ENCODE measurements around the gene XYLT1. TPM values are rescaled to one million over a fixed set of nuclear protein-coding genes. Genes with fewer than 3 reads are reported as not detected.

Gene XYLT1
- total RNA-seq, 1 donor from 2014 or later: 1.6 TPM

- DNase-seq (ENCODE audit: low read depth): no peak
- no peak overlapping the region for H3K4me3 ChIP-seq (ENCODE audit: low read depth, low read length)
- no peak for TF ChIP-seq CTCF (IDR thresholded peaks at IDR 0.05; ENCODE audit: insufficient read depth, low read length, poor library complexity, severe bottlenecking)
- H3K27me3 ChIP-seq (ENCODE audit: control insufficient read depth, insufficient read depth, low read length): no peaks in the 10 kb centered on the region
- no peaks in the 10 kb centered on the region for H3K36me3 ChIP-seq (ENCODE audit: control insufficient read depth, insufficient read depth, low read length)
Observed at GRCh38 chr16:17282247-17282646, 188.5 kb downstream of the XYLT1 start.

DNA sequence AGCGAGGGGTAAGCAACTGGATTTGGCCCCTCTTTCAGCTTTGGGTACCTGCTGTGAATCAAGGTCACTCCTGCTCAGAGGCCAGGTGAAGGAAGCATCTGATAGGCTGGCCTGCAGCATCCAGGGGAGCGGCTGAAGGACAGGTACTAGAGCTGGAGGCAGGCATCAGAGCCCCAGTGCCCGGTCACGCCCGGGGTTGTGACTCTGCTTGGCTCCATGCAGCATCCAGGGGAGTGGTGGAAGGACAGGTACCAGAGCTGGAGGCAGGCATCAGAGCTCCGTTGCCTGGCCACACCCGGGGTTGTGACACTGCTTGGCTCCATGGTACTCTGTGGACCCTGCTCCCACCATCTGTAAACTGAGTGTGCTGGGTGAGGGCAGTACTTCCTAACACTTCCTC is 189.7 kb downstream of the XYLT1 start:
- Histone ChIP-seq H3K27me3 (ENCODE audit: control insufficient read depth, insufficient read depth, low read length) (no peaks in the 10 kb centered on the region), H3K36me3 (ENCODE audit: control insufficient read depth, insufficient read depth, low read length) (no peaks in the 10 kb centered on the region), H3K4me3 (ENCODE audit: low read depth, low read length) (no peak overlapping the region)
- no peak for TF ChIP-seq CTCF (IDR thresholded peaks at IDR 0.05; ENCODE audit: insufficient read depth, low read length, poor library complexity, severe bottlenecking)
- no peak for DNase-seq (ENCODE audit: low read depth)

DNA sequence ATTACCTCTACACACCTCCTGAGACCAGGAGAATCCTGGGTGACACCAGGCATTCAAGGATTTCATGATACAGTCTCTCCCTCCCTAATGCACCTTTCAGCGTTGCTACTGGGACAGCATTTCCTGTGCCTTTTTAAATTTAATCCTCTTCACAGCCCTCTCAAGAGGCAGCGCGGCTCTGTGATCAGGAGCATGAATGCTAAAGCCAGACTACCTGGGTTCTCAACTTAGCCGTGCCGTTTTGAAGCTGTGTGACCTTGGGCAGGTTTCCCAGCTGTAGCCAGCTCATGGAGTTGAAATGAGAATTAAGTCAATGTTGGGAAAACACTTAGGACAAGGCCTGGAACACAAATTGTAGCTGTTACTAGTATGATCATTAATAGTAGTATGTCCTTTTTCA is 191.8 kb downstream of the XYLT1 start:
- no peak for TF ChIP-seq CTCF (IDR thresholded peaks at IDR 0.05; ENCODE audit: insufficient read depth, low read length, poor library complexity, severe bottlenecking)
- no peak for DNase-seq (ENCODE audit: low read depth)
- Histone ChIP-seq H3K27me3 (ENCODE audit: control insufficient read depth, insufficient read depth, low read length) (no peaks in the 10 kb centered on the region), H3K36me3 (ENCODE audit: control insufficient read depth, insufficient read depth, low read length) (no peaks in the 10 kb centered on the region), H3K4me3 (ENCODE audit: low read depth, low read length) (no peak overlapping the region)

DNA sequence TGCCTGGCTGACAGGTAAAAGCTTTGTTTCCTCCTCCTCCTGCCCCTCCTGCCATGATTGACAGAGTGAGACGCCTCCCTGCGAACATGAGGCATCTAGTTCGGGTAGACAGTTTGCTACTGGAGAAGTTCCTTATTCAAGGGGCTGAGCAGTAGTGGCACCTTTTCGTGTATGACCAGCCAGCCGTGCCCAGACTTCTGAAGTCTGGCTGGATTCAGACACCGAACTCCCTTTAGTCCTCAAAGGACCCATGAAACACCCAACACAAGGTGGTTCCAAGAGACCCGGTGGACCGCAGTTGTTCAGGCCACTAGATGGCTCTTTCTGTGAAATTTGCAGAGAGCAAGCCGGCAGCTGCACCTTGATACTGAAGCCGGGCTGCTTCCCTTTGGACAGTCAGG is 192.8 kb downstream of the XYLT1 start:
- DNase-seq (ENCODE audit: low read depth): no peak
- Histone ChIP-seq H3K36me3 (ENCODE audit: control insufficient read depth, insufficient read depth, low read length) (no peaks in the 10 kb centered on the region), H3K4me3 (ENCODE audit: low read depth, low read length) (no peak overlapping the region), H3K27me3 (ENCODE audit: control insufficient read depth, insufficient read depth, low read length) (no peaks in the 10 kb centered on the region)
- peak; percentile 17 for TF ChIP-seq CTCF (IDR thresholded peaks at IDR 0.05; ENCODE audit: insufficient read depth, low read length, poor library complexity, severe bottlenecking)

DNA sequence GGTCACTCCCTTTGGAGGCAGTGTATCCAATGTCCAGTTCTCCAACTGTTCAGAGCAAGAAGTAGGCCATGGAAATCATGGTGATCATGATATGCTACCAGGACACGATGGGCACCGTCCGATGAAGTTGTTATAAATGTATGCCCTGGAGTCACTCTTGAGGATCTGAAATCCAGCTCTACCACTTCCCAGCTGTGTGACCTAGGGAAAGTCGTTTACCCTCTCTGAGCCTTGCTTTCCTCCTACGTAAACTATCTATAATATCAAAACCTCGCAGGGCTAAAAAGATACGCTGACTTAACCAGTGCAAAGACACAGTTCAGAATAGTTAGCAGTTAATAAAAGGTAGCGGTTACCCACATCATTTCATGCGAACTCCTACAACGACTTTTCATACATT is 194.2 kb downstream of the XYLT1 start:
- no peak for DNase-seq (ENCODE audit: low read depth)
- Histone ChIP-seq H3K4me3 (ENCODE audit: low read depth, low read length) (no peak overlapping the region), H3K27me3 (ENCODE audit: control insufficient read depth, insufficient read depth, low read length) (no peaks in the 10 kb centered on the region), H3K36me3 (ENCODE audit: control insufficient read depth, insufficient read depth, low read length) (no peaks in the 10 kb centered on the region)
- no peak for TF ChIP-seq CTCF (IDR thresholded peaks at IDR 0.05; ENCODE audit: insufficient read depth, low read length, poor library complexity, severe bottlenecking)

GRCh38 chr16:17276010-17276530 is 194.7 kb downstream of the XYLT1 start:
- H3K4me3 ChIP-seq (ENCODE audit: low read depth, low read length): no peak overlapping the region
- no peaks in the 10 kb centered on the region for H3K27me3 ChIP-seq (ENCODE audit: control insufficient read depth, insufficient read depth, low read length)
- no peak for TF ChIP-seq CTCF (IDR thresholded peaks at IDR 0.05; ENCODE audit: insufficient read depth, low read length, poor library complexity, severe bottlenecking)
- DNase-seq (ENCODE audit: low read depth): no peak
- H3K36me3 ChIP-seq (ENCODE audit: control insufficient read depth, insufficient read depth, low read length): no peaks in the 10 kb centered on the region
